Breast epithelium (tissue), 3 donors: ENCODE data around the gene ABCB8.

ENCODE experiments used
- CTCF ChIP-seq, 3 donors: fragments of 450-650 bp; IDR thresholded peaks; one replicate each; pipeline ENCODE4 v1.5.1; 2016 to 2017; ENCODE audit warnings: antibody characterized with exemption in 3 of 3, mild to moderate bottlenecking in 3 of 3, moderate library complexity in 3 of 3
- POLR2A ChIP-seq: fragments of 450-650 bp; IDR thresholded peaks from one replicate; pipeline ENCODE4 v1.6.1; 2016; ENCODE audit warnings: antibody characterized with exemption, mild to moderate bottlenecking, moderate library complexity

DNA sequence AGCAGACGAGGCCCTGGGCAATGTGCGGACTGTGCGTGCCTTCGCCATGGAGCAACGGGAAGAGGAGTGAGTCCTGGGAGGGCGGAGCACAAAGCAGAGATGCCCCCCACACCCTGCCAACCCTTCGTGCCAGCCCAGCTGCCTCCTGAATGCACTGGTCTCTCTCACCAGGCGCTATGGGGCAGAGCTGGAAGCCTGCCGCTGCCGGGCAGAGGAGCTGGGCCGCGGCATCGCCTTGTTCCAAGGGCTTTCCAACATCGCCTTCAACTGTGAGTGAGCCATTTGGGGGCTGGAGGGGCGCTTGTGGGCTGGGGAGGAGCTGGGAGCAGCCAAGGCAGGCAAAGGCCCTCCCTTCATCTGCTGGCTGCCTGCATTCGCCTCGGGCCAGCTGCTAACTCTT, 7.7 kb downstream of the ABCB8 start:
- TF ChIP-seq POLR2A = no peak
- no peak for TF ChIP-seq CTCF (IDR thresholded peaks at IDR 0.05)
